Suprapubic skin (tissue), 4 donors: ENCODE data around the gene SCN4A.

Experiments used
- CTCF ChIP-seq, 2 donors: fragments of 200-600 bp in 1 of 2; fragments of 450-650 bp in 1 of 2; sonication (generic) in 1 of 2; IDR thresholded peaks; one replicate each; pipeline ENCODE4 v1.5.1; 2016 to 2019; ENCODE audit warnings: antibody characterized with exemption in 2 of 2, mild to moderate bottlenecking in 1 of 2, moderate library complexity in 1 of 2
- EP300 ChIP-seq: sonication (generic); formaldehyde crosslinking; IDR thresholded peaks from one replicate; pipeline ENCODE4 v1.6.1; 2017; ENCODE audit warnings: antibody characterized with exemption
- POLR2A ChIP-seq, 2 donors: fragments of 450-650 bp; IDR thresholded peaks; one replicate each; pipeline ENCODE4 v1.6.1; 2017; ENCODE audit warnings: antibody characterized with exemption in 2 of 2, mild to moderate bottlenecking in 2 of 2, moderate library complexity in 2 of 2
- POLR2AphosphoS5 ChIP-seq, 3 donors: sonication (generic); formaldehyde crosslinking; IDR thresholded peaks; one replicate each; pipeline ENCODE4 v1.6.1; 2017; ENCODE audit warnings: antibody characterized with exemption in 3 of 3

- no peak for TF ChIP-seq CTCF (IDR thresholded peaks at IDR 0.05)
- no peak for TF ChIP-seq POLR2A (IDR thresholded peaks at IDR 0.05)
- no peak for TF ChIP-seq POLR2AphosphoS5 (IDR thresholded peaks at IDR 0.05)
- TF ChIP-seq EP300, result no peak
These were observed 33.3 kb downstream of the SCN4A start for GRCh38 chr17:63939401-63939800.
